ENCODE measurements around the gene PYDC2.

GRCh38 chr3:191470545-191470944 is 9.6 kb downstream of the PYDC2 start:
- TF ChIP-seq POLR2AphosphoS5 (IDR thresholded peaks at IDR 0.05; ENCODE audit: insufficient read depth, low read depth, low read length) (no peak), CTCF (IDR thresholded peaks at IDR 0.05; ENCODE audit: extremely low read depth in 1 of 2, insufficient read depth in 1 of 2, low read depth in 1 of 2, low read length in 2 of 2) (no peak), MYC (IDR thresholded peaks at IDR 0.05; ENCODE audit: low read depth, low read length) (no peak), POLR2A (IDR thresholded peaks at IDR 0.05; ENCODE audit: low read depth, low read length) (no peak), EZH2 (IDR thresholded peaks at IDR 0.05; ENCODE audit: borderline replicate concordance, low read depth, low read length, severe bottlenecking) (no peak), JUN (IDR thresholded peaks at IDR 0.05; ENCODE audit: borderline replicate concordance, insufficient read depth, insufficient read length, low read depth) (no peak)
